ENCODE results near the gene ABI2.

GRCh38 chr2:203427061-203427460, 98.9 kb downstream of the ABI2 start:
- TF ChIP-seq CTCF (IDR thresholded peaks at IDR 0.05; ENCODE audit: poor library complexity), result no peak
- no peak for TF ChIP-seq EZH2phosphoT487 (IDR thresholded peaks at IDR 0.05; ENCODE audit: low read depth, severe bottlenecking, unreplicated experiment)

Data from hepatocyte (in vitro differentiated cells).